Hematopoietic multipotent progenitor cell treated with erythropoietin and hydrocortisone succinate and interleukin-3 and kit ligand, for 6 days (in vitro differentiated cells): ENCODE measurements around the gene MYO18A.

Experiments used
- DNase-seq: peaks from one replicate; pipeline ENCODE4 v3.0.0-alpha.2; 2015

Gene MYO18A

DNA sequence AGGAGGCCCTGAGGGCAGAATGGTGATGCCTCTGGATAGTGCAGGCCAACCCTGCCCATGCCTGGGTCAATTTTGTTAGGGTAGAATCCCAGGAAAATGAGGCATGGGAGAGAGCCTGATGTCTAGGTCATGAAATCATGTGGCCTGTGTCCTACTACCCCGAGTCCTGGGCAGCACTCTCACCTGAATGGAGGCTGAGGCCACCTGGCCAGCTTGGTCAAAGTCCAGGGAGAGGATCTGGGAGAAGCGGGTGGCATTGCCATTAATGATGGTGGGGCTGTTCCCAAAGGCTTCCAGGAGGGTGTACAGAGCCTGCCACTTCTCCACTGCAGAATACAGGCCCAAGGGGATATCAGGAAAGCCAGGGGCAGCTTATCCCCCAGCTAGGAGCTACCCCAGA is 59.8 kb downstream of the MYO18A start:
- DNase-seq = no peak

DNA sequence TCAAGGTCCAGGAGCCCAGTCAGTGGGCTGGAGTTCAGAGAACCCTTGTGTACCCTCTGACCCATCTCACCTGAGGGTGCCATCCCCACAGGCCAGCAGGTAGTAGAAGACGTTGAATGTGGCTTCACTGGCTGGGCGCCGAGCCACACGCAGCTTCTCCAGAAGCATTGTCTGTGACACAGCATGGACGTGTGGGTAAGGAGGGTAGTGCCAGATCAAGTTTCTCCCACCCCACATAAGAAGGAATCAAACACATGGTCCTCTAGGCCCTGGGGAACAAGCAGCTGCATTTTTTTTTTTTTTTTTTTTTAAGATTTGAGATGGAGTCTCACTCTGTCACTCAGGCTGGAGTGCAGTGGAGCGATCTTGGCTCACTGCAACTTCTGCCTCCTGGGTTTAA is 60.9 kb downstream of the MYO18A start:
- no peak for DNase-seq

DNA sequence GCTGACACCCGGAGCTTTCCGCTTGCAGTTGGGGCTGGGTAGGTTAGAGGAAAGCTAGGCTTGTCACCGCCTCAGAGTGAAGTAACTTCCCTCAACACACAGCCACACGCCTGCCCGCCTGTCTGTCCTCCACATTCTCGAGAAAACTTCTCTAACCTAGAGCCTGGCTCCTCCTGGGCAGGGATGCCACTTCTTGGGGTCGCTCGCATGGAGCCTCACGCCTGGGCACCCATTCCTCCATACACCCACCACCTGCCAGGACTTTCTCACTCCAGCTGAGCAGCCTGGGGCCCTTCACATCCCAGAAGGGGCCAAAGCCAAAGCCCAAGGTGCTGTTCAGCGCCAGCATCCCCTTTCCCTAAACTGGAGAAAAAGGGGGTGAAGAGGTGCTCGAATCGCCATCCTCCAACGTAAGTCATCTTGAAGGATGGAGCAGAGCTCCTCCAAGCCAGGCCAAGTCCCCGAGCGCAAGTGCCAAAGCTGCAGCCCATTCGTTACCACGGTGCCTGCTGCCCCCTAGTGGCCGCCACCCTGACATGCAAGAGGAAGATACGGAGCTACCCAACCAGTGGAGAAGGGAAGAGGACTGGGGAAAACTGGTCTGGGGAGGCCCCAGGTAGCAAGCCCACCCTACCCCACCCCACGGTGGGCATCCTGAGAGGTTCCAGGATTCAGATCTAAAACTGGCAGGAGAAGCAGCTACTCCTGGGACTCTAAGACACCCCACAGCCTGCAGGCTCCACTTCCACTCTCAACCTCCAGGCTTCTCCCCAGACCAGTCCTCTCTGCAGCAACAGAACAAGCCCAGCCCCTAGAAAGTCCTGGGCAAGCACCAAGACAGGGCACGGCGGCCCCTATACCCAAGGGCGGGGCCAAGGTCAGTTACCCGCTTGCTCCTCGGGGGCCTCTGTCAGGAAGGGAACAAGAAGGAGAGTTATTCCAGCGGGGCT is 63.1 kb downstream of the MYO18A start:
- DNase-seq = peak; percentile 83

DNA sequence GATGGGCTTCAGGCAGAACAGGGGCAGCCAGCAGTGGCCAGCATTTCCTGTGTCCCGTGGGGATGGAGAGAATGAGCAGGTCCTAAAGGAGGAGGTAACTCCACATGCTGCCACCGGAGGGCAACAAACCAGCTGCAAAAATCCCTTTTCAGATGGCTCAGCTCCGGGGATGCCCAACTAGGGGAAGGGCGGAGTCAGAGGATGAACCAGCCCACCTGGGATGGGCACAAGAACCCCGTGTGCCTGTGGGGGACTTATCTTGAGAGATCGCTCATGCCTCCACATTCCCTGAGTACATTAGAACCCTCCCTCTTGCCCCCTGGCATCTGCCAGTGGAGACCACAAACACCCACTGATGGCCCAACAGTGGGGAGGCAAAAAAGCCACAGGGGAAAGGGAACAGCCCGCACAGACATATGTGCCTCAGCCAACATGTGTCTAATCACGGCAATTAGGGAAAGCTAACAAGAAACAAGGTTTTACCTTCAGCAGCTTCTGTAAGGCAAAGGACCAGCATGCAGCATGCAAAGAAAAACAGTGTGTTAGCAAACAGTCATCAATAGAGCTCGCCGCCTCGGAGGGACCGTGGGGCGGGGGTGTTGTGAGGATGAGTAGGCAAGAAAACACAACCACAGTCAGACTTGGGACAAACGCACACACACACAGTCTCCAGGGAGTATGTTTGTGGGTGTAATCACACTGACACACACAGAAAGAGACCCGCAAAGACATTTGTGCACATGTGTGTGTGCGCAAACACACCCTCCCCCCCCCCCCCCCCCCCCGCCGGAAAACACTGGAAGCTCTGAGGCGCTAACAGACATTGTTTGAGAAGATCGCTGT is 64.0 kb downstream of the MYO18A start:
- DNase-seq = peak; percentile 81

DNA sequence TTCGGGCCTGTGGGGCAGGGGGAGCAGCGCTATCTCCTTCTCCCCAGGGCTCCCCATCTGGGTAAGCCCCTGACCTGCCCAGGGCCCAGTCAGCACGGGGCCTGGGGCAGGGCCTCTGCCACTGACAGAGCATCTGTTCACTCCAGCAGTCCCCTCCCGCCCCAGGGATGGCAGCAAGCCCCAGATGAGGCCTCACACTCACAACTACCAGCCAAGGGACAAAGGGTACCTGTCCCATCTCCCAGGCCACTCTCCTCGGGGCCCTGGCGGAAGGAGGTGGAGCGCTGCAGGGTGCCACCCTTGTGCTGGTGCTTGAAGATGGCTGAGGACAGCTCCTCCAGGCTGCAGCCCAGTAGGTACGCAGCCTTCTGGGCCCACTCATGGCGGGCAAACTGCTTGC is 64.8 kb downstream of the MYO18A start:
- DNase-seq = no peak

DNA sequence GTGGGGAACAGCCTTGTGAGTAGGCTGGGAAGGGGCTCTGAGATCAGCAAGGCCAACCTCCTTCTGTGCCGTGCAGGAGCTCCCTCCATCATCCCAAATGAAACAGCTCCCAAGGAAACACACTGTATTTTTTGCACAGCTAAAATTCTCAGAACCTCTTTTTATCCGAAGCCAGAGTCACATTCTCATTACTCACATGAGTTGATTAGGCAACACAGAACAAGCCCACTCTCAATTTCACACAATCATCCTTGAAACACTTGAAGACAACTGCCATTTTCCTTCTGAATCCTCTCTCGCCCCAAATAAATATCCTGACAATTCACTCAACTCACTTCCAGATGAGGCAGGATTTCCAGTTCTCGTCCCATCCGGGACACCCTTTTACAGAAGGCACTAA is 66.1 kb downstream of the MYO18A start:
- DNase-seq = no peak

DNA sequence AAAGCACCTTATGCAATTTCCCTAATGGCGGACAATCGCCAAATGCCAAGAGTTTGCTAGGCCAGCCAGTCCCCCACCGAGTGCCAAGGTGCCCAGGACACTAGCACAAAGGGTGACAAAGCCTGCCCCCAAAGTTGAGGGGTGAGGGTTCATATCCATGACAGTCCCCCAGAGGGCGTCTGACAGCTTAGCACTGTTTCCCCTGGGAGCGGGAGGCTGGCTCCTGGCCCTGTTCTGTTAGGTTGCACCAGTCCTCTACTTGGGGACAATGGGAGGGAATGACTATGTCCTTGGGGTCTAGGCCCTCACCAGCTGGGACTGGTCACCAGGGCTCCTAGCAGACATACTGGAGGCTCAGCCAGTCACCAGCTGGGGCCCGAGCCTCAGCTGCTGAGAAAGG is 66.9 kb downstream of the MYO18A start:
- DNase-seq = peak; percentile 22

DNA sequence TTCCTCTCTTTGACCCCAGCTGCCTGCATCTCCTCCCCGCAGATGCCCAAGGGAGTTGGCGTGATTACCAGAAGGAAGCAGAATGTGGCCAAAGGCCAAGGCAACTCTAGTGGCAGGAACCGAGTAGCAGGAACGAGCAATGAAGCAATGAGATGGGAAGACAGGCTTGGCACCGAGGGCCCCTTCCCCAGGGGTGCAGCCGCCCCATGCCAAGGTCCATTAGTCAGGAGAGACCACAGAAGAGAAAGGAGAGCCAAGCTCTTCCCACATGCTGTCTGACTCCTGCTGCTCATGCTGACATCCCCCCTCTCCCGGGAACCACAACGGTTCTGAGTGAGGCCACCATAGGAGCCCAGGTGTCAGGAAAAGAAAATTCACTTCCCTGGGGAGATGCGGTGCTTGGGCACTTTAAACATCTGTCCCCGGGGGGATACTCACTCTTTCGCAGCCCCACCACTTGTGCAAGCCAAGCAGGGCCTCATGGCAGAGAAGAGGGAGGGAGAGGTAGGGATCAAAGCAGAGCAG is 67.4 kb downstream of the MYO18A start:
- DNase-seq = no peak

DNA sequence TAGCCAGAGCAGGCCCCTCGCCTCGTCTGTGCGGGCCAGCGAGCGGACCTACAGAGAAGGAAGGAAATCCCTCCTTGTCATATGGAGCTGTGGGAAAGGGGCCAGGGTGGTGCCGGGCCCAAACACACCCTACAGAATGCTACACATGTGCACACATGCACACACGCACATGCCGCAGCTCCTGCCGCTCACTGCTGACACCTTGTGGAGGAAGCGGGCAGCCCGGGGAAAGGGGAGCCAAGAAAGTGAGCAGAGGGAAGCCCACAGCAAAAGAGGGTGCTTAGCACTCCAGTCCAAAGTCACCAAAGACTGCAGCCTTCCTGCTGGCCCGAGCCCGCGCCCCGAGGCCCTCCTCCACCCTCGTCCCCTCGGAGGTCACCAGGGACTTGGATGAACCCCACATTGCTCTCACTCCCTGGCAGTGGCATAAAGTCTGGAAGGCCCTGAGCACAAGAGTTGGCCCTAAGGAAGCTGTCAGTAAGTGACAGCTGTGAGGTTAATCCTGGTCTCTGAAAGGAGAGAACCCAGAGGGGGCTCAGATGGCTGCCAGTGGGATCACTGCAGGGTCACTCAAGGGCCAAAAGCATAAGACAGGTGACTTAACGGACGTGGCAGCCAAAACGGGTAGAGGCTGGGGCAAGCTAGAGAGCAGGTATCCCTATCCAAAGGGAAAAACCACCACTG is 68.2 kb downstream of the MYO18A start:
- peak; percentile 76 for DNase-seq

DNA sequence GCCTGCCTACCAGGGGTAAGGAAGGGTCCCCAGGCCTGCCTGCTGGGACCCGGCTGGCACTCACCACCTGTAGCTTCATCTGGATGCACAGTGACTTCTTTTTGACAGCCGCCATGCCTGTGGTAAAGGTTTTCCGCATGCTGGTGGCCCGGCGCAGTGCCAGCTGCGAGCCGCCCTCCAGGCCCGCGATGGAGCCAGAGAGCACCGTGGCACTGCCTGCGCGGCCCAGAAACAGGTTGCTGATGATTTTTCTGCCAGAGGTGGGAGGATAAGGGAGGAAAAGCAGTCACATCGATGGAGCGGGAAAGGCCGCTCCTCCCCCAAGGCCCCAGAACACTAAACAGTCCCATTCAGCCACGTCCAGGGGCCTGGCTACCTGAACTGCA is 69.8 kb downstream of the MYO18A start:
- DNase-seq = no peak

DNA sequence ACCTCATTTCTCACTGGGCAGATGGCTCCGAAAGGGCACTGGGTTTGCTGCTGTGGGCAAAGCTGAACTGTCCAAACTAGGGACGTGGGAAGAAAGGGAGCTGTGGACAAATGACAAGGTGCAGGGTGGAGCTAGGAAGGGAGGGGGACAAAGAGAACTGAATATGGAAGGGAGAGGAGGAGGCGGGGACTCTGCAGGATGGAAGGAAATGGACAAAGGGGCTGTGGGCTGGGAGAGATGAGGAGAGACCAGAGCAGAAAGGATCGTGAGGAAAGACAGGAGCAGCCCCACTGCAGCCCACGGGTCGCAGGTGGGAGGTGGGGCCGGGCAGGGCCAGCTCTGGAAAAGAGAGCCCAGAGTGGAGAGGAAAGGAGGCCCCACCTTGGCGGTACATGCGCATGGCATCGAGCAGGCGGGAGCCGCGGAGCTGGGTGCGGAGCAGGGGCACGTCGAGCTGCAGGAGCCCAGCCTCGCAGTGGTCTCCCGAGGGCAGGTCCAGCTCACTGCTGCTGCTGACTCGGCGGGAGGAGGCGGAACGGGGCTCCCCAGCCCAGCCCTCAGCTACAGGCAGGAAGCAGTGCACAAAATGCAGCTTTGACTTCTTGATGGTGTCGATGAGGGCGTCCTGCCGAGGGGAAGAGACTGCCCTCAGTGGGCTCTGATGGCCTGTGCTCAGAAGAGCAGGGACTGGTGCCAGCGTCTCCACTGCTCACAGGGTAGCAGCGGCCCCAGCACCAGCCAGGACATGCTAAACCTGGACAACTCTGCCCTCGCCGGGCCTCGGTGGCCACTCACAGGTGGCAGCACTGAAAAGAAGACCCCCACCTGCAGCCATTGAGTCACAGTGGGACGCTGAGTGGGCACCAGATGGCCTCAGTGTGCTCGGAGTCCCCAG is 70.5 kb downstream of the MYO18A start:
- DNase-seq = no peak

DNA sequence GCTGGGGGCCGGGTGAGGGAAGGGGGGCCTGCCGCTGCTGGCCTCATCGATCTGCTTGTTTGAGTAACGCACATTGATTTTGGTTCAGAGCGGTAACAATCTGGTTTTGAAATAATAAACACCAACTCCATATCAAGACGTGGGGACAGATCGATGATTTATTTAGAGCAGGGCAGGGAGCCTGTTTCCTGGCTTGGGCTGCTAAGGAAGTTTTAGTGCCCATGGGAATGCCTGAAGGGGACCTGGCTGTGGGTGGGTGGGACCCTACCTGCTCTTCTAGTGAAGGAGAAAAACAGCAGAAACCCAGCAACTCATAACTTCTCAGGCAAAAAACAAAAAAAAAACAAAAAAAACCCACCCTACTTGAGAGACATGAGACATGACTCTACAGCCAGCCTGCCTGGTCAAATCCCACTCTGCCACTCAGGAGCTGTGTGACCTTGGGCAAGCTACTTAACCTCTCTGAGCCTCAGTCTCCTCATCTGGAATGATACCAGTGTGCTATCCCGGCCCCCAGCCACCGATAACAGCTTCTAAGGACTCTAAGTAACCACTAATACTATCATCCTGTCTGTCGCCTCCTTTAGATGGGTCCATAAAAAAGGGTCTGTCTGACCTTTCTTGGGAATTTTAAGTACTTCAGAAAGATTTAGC is 71.2 kb downstream of the MYO18A start:
- no peak for DNase-seq

DNA sequence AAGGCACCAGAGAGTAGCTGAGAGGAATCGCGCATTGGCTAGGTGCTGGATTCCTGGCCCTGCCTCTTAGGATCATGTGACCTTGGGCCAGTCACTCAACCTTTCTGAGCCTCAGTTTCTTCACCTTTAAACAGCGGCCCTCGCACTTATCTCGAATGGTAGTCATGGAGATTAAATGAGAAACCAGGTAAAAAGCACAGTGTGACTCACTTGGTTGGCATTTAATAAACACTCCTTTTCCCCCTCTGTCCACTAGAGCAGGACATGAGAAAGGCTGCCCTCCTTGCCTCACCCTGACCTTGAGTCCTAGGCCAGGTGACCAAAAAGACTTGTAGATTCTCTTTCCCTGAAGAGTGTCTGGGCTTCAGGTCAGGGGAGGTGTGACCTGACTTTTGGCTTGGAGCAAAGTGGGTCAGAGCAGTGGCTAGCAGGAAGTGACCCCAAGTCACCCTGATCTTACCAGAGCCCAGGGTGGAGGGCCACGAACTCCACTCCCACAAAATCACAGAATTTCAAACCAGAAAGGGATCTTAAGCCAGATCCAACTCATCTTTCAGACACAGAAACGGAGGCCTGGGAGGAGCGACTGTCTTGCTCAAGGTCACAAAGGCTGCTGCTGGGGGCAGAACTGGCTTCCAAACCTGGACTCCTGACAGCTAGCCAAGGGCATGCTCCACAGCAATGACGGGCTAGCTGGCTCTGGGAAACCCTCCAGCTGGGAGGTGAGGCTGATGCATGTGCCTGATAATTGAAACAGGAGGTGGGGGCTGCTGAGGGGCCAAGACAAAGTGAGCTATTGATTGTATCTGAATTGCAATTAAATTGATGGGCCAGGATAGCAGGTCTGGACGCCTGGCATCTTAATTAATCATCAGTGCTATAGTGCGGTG is 72.0 kb downstream of the MYO18A start:
- DNase-seq = no peak

DNA sequence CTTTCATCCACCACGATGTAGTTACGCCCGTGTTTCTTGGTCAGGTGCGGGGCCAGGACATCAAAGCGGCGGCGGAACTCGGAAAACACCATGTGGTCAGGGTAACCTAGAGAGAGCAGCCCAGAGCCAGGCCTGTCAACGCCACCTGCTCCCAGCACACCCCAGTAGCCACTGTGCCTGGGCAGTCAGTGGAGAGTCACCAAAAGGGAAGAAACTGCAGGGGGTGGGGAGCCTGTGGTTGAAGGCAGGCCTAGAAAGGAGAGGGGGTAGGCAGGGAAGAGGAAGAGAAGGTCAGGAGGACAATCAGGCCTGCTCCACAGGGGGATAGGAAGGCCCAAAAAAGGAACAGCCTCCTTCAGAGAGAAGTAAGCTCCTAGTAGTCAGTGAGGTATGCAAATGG is 73.1 kb downstream of the MYO18A start:
- DNase-seq = peak; percentile 24

DNA sequence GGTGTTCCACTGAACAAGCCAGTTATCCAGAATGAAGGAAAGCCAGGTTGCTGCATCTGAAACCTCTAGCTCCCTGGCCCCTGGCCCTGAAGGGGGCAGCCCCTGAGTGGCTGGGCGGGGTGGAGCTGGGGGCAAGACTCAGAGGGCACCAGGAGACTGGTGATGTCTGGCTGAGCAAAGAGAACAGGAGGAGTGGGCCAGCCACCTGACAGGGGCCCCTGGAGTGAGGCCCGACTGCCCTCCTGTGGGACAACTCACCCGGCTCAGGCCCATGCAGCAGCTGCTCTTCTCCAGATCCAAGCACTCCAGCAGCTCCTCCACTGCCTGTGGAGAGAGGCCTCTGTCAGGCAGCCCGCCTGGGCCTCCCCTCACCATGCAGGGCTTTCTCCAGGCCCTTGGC is 76.9 kb downstream of the MYO18A start:
- no peak for DNase-seq

DNA sequence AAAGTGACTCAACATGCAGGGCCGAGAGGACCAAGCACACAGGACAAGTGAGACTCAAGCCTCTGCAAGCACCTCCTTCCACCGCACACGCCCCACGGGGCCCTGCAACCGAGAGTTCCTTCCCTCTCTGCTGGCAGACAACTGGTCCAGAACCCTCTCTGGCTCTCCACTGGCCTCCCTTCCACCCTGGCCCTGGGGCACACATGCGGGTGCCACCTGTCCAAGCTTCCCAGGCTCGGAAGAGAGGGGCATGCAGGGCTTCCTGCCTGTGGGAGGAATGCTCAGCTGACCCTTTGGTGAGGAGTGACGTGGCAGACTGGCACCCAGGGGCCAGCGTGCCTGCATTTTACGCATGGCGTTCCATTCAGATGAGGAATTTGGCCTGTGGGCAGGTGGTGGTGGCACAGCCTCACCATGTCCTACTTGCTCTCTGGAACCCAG is 77.4 kb downstream of the MYO18A start:
- DNase-seq = no peak

DNA sequence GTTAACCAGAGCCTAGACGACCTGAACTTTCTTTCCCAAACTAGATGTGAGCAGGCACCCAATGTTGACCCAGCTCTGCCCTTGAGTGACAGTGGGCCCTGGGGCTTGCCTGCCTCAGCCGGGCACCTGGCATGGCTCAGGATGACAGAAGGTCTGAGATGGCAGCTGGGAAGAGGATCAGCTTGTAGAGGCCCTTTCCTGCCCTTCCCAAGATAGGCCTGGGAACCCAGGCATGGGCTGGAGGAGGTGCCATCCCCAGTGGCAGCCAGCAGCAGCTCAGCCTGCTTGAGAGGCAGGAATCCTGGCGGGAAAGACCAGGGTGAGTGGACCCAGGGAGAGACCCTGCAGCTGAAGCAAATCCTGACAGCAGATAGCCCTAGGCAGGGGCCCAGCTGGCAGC is 78.2 kb downstream of the MYO18A start:
- DNase-seq = no peak

DNA sequence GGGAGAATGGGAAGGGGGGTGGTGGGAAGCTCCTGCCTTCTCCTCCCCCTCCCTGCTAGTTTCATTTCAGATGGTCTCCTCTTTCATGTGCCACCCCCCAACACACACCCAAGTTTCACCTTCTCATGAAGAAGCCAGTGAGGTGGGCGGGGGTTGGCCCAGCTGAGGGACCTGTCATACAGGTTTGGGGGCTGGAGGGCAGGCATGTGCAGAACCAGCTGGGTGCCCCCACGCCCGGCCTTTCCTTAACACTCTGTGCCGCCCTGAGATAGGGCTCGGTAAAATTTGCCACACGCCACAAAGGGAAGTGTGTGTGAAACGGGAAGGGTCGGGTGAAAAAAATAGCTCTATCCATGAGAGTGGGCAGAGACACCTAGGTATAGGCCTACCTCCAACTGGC is 79.9 kb downstream of the MYO18A start:
- DNase-seq = no peak

DNA sequence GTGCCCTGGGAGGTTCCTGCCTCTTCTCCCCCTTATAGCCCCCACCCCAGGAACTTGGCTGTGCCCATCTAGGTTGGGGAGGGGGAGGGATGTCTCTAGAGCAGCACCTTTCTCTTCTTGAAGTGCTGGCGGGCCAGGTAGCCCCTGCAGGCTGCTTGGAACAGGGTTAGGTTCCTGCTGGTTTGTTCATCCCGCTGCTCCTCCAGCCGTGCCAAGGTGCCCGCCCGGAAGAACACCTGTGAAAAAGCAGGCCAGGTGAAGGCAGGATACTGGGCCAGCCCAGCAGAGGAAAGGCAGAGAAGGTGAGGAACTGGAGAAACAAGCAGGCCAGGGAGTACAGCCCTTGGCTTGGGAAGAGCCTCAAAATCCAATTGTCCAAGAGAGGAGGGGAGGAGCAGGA is 80.7 kb downstream of the MYO18A start:
- DNase-seq = no peak

DNA sequence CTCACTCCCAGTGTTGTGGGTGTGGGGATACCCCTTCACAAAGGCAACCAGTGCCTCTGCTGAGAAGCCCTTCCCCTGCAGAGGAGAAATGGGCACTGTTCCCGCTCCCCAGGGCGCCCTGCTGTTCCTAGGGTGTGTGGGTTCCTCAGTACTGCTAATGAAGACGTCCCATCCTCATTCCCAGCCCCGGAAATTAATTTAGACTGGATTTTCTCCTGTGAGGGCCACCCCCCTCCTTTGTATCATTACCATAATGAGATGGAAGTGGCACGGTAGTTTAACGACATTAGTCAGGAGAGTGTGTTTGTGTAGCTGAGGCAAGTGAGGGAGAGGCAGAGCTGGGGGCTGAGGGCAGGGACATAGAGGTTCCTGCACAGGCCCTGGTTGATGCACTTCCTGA is 84.1 kb downstream of the MYO18A start:
- DNase-seq = no peak
